Activated CD4-positive, CD25-positive, alpha-beta regulatory T cell treated with anti-CD3 and anti-CD28 coated beads, Interleukin-2, amount 50 U/mL, for 72 hours (primary cell): ENCODE measurements around the gene APOA5.
A peak's percentile ranks its signal among the peaks of the same experiment; 100 is the strongest.
"Not testable (repeated sequence)": the region's sequence is repeated elsewhere in the genome, so short reads cannot be mapped to it uniquely, and the experiment has no call there.

Experiments
- DNase-seq: peaks from one replicate; pipeline ENCODE4 v3.0.0; 2021

APOA5 gene, protein sequence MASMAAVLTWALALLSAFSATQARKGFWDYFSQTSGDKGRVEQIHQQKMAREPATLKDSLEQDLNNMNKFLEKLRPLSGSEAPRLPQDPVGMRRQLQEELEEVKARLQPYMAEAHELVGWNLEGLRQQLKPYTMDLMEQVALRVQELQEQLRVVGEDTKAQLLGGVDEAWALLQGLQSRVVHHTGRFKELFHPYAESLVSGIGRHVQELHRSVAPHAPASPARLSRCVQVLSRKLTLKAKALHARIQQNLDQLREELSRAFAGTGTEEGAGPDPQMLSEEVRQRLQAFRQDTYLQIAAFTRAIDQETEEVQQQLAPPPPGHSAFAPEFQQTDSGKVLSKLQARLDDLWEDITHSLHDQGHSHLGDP

GRCh38 chr11:116791813-116792143 lies at the start of gene APOA5:
APOA5 (minus strand) TSS chr11:116791879; CDS start chr11:116791860, 19 bp downstream.
- no peak for DNase-seq

GRCh38 chr11:116840746-116841296 lies 49.1 kb upstream of the APOA5 start:
- DNase-seq: no peak

DNA sequence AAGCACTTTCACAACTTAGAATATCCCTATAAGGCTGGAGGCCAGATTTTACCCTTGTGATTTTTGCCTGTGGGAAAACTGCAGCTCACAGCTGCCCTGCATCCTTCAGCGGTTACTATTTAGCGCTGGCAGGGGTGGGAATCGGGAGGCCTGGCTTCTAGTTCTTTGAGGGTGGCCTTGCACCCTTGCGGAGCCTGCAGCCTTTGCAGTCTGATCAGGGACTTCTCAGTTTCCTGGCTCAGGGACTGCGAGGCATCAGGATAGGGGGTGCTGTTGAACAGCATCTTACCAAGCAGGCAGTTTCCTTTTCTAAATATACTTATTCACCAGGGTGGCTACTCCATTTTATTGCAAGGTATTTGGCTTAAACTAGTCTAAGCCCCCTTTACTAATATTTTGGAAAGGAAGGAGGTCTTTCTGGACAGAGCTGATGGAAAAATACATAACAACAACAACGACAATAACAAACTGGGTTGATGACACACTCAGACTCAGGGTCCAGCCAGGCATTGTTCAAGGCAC lies 48.6 kb upstream of the APOA5 start:
- DNase-seq: no peak

DNA sequence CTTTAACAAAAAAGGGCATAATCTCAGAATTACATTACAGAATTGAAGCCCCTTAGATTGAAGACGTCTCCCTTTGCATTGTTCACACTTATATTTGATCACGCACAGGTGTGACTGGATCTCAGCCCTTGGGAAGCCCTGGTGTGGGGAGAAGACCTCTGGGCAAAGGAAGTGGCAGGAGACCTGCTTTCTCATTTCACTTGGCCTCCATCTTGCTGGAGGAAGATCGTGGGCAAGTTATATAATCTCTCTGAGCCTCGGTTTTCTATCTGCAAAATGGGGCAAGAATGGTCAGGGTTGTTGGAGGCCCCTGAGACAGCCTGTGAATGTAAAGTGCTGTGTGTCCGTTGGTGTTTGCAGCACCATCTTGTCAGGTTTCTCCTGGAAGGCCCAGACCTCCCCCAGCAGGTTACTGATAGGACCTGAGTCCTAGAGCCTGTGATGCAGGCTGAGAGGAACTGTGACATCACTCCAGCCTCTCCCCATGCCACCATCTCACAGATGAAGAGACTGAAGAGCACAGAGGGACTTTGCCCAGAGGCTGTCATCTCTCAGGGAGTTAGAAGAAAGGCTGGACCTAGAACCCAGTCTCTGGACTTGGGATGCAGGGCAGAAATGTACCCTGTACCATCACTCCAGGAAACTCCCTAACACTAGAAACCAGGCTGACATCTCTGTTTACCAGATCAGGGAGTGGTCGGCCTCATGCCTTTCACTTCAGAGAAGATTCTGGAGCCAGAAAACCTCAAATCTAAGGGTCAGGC lies 46.8 kb upstream of the APOA5 start:
- no peak for DNase-seq

DNA sequence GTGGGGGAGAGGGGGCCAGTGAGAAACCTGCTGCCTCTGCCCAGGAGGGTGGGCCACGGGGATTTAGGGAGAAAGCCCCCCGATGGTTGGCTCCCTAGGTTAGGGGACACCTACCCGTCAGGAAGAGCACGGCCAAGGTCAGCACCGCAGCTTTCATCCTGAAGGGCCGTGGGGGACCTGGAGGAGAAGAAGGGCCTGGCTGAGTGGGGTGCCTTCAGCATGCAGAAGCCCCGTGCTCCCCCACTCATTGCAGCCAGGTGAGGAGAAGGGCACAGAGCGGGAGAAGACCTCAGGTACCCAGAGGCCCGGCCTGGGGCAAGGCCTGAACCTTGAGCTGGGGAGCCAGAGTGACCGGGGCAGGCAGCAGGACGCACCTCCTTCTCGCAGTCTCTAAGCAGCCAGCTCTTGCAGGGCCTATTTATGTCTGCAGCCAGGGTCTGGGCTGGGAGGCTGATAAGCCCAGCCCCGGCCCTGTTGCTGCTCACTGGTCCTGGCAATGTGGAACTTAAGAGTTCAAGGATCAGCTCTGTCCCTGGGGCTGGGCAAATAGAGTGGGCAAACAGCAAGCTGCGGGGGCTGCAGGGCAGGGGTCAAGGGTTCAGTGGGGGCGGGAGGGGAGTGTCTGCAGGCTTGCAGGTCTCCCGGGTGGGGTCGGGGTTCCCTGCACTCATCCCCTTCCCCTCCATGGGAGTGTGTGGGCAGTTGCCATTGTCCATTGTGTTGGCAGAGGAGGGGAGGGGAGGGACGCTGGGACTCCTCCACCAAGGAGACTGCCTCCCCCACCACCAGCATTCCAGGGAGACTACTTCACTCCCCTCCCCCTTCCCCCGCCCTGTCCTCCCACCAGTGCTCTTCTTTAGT lies 45.8 kb upstream of the APOA5 start, which contains the start of gene APOA1:
Gene APOA1, minus strand, starts transcription at position 392 of the 861 bp plus-strand sequence. Its CDS starts 235 bp downstream, at position 157.
- DNase-seq: no peak

GRCh38 chr11:116836632-116836991 lies 44.9 kb upstream of the APOA5 start:
- no peak for DNase-seq

DNA sequence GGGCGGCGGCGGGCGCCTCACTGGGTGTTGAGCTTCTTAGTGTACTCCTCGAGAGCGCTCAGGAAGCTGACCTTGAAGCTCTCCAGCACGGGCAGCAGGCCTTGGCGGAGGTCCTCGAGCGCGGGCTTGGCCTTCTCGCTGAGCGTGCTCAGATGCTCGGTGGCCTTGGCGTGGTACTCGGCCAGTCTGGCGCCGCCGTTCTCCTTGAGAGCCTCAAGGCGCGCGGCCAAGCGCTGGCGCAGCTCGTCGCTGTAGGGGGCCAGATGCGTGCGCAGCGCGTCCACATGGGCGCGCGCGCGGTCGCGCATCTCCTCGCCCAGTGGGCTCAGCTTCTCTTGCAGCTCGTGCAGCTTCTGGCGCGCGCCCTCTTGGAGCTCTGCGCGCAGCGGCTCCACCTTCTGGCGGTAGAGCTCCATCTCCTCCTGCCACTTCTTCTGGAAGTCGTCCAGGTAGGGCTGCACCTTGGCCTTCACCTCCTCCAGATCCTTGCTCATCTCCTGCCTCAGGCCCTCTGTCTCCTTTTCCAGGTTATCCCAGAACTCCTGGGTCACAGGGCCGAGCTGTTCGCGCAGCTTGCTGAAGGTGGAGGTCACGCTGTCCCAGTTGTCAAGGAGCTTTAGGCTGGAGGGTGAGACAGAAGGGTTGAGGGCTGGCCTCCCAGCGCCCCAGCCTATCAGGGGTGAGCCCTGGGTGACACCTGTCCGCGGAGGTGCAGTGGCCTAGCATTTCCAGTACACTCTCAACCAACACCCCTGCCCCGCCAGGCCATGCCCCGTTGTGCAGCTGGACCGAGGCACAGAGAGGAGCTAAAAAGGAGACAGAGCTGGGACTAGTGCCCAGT lies 44.3 kb upstream of the APOA5 start:
- DNase-seq: peak; percentile 66

DNA sequence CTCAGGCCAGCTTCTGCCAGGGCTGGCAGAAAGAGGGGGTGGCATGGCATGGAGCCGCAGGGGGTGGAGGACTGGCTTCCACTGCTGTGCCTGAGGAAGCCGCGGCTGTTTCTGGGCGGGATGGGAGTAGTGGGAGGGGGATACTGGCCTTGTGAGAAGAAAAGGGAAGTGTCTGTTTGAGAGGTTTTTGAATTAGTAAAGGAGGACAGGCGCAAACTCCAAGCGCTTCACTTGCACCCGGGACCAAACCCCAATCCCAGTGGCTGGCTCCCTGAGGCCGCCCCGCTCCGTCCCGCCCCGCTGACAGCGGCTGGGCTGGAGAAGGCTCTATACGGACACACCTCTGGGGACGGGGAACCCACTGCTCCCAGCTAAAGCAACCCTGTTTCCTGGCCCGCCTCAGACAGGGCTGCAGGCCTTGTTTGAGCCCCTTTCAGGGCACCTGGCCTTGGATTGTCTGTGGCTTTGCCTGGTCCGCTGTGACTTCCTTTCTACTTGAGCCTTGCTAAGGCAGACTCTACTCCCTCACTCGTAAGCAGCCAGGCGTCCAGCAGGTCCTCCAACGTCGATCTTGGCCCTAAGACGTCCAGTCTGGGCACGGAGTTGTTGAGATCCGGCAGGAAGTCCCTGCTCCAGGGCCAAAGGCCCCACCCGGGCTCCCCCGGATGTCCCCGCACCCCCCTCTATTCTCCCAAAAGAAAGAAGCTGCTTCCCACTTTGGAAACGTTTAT lies 43.5 kb upstream of the APOA5 start:
- no peak for DNase-seq

- not testable (repeated sequence) for DNase-seq
These were observed 42.9 kb upstream of the APOA5 start for GRCh38 chr11:116834535-116835041.

DNA sequence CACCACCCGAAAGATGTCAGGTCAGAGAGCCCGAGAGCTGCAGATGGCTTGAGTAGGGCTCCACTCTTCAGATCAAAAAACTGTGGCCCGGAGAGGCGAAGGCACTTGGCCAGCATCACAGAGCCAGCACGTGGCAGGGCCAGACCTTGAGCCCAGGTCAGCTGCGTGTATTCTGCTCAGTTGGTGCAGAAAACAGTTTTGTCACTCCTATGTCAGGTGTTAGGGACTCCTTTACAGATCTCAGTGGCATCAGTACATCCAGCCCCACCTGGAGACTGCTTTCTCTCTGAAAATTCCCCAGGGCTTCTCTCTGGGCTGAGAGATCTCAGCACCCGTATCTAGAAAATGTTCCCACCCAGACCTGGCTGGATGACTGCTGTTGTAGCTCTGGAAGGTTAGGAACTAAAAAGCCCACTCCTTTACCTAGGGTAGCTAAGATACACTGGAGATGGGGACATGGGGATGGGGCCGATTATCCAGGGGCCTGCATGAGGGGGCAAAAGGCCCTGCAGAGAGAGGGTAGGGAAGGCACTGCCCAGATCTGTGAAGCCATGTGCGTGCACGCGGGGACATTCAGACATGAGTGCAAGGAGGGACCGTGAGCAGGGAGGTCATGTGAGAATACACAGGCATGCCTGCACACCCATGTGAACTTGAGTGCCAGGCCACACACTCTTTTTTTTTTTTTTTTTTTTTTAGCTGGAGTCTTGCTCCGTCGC lies 42.3 kb upstream of the APOA5 start:
- no peak for DNase-seq

DNA sequence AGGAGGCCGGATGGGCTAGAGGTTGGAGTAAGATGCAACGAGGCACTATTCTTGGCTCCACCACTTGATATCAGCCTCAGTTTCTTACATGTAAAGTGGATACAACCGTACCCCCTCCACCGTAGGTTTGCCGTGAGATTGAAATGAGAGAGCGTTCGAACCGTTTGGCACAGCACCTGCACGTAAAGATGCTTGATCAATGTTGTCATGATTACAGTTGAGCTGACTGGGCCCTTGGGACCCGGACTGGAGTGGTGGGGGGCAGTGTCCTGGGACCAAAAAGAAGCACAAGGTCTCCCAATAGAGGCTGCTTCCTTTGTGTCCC lies 41.8 kb upstream of the APOA5 start:
- no peak for DNase-seq

DNA sequence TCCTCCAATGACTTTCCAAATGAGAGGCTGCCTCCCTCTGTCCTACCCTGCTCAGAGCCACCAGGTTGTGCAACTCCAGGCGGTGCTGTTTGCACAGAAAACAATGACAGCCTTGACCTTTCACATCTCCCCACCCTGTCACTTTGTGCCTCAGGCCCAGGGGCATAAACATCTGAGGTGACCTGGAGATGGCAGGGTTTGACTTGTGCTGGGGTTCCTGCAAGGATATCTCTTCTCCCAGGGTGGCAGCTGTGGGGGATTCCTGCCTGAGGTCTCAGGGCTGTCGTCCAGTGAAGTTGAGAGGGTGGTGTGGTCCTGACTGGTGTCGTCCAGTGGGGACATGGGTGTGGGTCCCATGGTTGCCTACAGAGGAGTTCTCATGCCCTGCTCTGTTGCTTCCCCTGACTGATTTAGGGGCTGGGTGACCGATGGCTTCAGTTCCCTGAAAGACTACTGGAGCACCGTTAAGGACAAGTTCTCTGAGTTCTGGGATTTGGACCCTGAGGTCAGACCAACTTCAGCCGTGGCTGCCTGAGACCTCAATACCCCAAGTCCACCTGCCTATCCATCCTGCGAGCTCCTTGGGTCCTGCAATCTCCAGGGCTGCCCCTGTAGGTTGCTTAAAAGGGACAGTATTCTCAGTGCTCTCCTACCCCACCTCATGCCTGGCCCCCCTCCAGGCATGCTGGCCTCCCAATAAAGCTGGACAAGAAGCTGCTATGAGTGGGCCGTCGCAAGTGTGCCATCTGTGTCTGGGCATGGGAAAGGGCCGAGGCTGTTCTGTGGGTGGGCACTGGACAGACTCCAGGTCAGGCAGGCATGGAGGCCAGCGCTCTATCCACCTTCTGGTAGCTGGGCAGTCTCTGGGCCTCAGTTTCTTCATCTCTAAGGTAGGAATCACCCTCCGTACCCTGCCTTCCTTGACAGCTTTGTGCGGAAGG lies 40.9 kb upstream of the APOA5 start:
- no peak for DNase-seq

GRCh38 chr11:116831790-116832349 lies 40.2 kb upstream of the APOA5 start:
- no peak for DNase-seq

GRCh38 chr11:116830184-116830912 lies 38.7 kb upstream of the APOA5 start:
- no peak for DNase-seq

DNA sequence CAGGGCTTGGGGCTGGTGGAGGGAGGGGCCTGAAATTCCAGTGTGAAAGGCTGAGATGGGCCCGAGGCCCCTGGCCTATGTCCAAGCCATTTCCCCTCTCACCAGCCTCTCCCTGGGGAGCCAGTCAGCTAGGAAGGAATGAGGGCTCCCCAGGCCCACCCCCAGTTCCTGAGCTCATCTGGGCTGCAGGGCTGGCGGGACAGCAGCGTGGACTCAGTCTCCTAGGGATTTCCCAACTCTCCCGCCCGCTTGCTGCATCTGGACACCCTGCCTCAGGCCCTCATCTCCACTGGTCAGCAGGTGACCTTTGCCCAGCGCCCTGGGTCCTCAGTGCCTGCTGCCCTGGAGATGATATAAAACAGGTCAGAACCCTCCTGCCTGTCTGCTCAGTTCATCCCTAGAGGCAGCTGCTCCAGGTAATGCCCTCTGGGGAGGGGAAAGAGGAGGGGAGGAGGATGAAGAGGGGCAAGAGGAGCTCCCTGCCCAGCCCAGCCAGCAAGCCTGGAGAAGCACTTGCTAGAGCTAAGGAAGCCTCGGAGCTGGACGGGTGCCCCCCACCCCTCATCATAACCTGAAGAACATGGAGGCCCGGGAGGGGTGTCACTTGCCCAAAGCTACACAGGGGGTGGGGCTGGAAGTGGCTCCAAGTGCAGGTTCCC lies 38.0 kb upstream of the APOA5 start, which contains the start of gene APOC3:
Gene APOC3, plus strand, starts transcription at position 383 of the 659 bp plus-strand sequence. CDS start 676 bp downstream, outside the sequence.
- DNase-seq: no peak

- no peak for DNase-seq
These were observed 37.2 kb upstream of the APOA5 start for GRCh38 chr11:116828632-116829524.
